Measurements from ENCODE around the gene CC2D2B.
A peak's percentile ranks its signal among the peaks of the same experiment; 100 is the strongest.
"Not testable (repeated sequence)": the region's sequence is repeated elsewhere in the genome, so short reads cannot be mapped to it uniquely, and the experiment has no call there.

Gene CC2D2B

DNA sequence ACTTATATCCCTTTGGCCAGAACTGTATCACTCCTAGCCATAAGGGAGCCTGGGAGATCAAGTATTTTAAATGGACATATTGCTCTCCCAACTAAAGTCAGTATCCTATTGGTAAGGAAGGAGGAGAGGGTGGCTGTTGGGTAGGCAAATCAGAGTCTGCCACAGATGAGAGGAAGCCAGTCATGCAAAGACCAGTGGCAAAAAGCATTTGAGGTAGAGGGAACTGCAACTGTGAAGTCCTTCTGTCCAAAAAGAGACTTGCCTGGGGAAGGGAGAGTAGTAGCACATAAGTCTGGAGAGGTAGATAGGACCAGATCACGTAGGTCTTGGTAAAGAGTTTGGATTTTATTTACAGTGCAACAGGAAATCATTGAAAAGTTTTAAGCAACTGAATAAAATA lies 126.8 kb downstream of the CC2D2B start:
- DNase-seq = no peak

DNA sequence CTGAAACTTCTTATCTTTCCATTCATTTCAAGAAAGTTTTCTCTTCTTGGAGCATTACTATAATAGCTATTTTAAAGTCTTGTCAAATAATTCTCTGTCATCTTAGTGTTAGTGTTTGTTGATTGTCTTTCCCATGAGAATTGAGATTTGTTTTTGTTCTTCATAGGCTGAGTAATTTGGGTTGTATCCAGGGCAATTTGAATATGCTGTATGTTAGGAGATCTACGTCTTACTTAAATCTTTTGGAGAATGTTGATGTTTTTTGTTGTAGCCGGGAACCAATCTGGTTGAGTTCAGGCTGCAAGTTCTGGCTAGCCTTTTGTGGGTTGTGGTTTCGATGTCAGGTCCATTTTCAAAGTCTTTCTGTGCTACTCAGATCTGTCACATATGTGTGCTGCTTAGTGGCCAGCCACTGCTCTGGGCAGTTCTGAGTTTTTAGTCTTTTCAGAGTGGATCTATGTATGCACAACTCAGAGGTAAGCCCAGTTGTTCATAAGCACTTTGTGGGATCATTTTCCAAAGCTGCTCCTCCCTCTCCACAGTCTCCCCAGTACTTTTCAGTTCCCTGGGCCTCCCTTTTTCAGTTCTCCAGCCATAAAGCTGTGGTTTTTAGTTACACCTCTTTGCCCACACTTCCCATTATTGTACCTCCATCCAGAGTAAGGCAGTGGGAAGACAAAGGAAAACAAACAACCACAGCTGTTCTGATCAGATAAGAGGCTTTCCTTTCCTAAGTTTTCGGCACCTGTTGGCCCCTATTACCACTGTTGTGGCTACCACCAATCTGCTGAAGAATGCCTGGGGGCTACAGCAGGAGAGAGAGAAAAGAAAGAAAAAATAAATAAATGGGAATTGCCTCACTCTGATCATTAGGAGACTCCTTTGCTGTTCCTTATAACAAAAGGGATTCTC lies 131.0 kb downstream of the CC2D2B start:
- DNase-seq = no peak

- no peak for DNase-seq
Measured at GRCh38 chr10:96041146-96041545, 133.4 kb downstream of the CC2D2B start.

GRCh38 chr10:96043033-96043892 lies 135.5 kb downstream of the CC2D2B start, which contains the start of gene CCNJ:
Gene CCNJ (plus strand): TSS chr10:96043583. CDS start chr10:96044394, 811 bp downstream.
- peak; percentile 47 for DNase-seq

DNA sequence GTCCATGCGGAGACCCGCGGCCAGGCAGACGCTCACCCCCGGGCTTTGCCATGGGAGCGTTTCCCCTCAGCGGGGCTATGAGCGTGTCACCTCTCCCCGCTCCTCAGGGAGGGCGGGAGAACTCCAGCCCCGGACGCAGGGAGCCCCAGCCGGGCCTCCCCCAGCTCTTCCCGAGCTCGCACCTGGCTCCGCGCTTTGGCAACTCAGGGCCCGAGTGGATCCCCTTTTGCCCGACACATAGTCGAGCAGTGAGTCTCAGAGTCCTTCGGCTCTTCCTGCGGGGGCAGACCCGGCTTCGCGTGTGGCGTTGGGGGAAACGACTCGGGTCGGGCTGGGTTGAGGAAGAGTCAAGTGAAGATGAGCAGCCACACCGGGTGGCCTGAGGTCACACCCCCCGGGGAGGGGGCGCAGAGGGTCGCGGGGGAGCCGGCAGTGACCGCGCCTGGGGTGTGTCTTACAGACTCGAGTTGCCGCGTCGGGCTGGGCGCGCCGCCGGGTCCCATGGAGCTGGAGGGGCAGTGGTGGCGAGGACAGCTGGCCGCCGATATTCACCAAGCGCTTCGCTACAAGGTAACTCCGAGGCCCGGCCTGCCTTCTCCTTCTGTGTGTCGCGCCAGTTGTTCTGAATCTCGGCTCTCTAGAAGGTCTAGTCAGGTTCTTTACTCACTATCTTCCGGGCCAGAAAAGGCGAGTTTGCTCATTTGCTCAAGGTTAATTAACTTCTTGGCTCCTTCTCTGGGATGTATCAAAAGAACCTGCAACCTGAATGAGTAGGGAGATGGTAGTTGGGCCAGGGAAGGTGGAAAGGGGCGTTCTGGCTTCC lies 136.3 kb downstream of the CC2D2B start:
- DNase-seq = peak; percentile 32

GRCh38 chr10:96044736-96045135 lies 137.0 kb downstream of the CC2D2B start:
- DNase-seq = no peak

DNA sequence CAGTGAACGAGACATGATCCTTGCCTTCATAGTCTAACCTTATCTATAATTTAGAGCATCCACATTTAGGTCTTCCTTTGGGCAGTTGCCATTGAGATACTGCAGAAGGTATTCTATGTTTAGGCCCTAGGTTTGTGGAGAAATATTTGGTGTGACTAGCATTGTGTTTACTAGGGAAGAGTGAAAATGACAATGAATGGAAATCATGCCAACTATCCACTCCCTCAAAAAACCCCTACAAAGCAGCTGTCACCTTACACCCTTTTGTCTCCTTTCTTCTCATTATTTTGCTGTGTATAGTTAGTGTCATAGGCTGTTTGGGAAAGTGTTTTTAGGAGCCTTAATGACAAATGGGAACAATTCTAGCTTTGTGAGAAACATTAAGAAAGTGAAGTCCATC lies 138.8 kb downstream of the CC2D2B start:
- no peak for DNase-seq

DNA sequence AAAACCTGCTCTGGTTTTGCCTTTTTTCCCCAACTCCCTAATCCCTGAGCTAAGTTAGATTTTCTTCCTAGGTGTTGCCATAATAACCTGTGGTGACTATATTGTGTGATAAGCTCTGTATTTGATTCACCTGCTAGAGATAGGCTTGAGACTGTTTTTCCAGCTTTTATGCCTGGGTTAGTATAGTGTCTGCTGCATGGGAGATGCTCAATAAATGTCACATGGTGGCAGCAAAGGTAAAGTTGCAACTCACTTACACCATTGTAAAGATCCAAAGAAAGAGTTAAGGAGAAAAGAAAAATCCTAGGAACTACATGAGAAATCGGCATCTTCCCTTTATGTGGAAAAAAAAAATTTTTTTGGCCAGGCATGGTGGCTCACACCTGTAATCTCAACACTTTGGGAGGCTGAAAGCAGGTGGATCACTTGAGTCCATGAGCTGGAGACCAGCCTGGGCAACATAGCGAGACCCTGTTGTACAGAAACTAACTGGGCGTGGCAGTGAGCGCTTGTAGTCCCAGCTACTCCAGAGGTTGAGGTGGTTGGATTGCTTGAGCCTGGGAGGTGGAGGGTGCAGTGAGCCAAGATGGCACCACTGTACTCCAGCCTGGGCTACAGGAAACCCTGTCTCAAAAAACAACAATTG lies 139.4 kb downstream of the CC2D2B start:
- no peak for DNase-seq

GRCh38 chr10:96047925-96048324 lies 140.2 kb downstream of the CC2D2B start:
- not testable (repeated sequence) for DNase-seq

DNA sequence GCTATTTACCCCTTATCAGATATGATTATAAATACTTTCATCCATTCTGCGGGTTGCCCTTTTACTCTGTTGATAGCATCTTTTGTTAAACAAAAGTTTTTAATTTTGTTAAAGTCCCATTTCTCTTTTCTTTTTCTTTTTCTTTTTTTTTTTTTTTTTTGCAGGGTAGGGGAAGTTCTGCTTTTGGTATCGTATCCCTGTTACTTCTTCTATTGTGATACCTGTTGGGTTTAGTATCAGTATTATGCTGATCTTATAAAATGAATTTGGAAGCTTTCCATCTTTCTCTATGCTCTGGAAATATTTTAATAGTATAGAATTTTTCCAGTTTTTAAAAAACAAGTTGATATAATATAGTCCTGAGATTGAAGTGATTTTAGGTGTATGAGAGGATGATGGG lies 141.6 kb downstream of the CC2D2B start:
- no peak for DNase-seq

DNA sequence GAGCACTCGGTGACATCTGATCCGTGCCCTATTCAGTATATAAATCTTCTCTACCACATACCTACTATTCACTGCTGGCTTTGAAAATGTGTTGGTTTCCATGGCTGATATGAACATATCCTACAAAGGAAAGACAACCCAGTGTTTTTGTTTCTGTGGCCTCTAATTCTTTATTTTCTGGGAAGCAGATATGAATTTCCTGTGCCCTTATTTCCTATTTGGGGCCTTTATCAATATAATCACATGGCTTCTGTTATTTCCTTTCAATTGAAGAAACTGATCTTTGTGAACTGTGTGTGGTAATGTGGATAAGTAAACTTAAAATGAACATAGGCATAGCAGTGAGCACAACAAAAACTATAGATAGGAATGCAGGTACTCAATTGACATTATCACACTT lies 146.2 kb downstream of the CC2D2B start:
- DNase-seq = no peak

DNA sequence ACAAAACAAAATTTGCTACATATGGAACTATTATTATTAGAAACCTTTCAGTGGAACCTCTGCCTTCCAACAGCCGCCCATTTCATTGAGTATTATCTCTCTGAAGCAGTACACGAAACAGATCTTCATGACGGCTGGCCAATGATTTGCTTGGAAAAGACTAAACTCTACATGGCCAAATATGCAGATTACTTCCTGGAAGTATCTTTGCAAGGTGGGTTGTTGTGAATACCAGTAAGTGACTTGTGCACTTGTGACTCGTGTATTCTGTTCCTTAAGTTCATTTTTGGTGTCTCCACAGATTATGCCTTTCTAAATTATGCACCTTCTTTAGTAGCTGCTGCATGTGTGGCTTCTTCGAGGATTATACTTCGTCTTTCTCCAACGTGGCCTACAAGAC lies 149.0 kb downstream of the CC2D2B start:
- DNase-seq = no peak

DNA sequence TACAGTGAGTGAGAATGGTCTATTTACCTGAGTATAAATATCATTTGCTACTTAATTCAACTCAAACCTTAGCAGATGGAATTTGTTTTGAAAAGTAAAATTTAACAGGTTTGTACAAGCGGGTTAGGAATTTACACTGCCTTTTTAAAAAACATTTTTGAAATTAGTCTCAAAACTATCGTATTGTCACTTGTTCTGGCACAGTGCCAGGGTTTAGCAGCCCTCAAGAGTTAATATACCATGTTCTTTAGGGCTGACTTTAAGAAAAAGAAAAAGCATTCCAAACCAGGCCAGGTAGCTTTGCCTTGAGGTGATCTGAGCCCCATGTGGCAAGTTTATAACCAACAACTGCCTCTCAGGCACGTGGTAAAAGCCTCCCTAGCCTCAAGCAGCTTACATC lies 153.5 kb downstream of the CC2D2B start:
- DNase-seq = no peak

DNA sequence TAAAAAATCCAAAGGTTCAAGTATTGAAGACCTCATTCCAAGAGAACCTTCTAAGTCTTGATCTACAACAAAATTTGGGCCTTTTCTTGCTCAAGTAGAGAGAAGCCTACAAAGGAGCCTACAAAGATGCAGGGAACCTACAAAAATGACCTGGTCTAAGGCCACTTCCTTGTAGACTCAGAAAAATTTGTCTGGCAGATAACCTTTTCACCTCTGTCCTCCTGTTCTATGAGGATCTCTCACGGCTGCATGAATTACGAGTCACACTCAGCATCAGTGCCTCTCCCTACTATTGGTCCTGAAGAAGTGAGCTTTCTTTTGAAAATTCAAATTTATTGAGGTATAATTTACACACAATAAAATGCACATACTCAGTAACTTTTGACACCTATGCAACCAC lies 164.9 kb downstream of the CC2D2B start:
- no peak for DNase-seq

- DNase-seq = no peak
Measured at GRCh38 chr10:96073722-96074121, 165.9 kb downstream of the CC2D2B start.

GRCh38 chr10:96074776-96075175 lies 167.0 kb downstream of the CC2D2B start:
- DNase-seq = no peak

- DNase-seq = no peak
Measured at GRCh38 chr10:96075977-96076376, 168.2 kb downstream of the CC2D2B start.

DNA sequence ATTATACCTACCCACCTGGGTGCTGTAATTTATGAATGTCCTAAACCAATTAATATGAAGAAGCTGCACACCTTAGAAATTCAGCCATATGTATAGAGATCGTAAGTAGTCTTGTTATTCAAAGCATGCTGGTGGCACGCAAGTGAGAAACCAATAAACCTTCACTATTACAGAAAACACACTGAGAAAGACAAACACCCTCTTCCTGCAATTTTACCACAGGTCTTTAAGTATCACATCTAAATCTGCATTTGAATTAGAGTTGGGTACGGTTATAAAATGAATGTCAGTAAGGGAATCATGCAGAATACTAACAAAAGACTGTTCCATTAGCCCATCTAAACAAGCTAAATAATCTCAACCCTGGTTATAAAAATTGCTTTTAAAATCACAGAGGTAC lies 169.4 kb downstream of the CC2D2B start:
- no peak for DNase-seq

DNA sequence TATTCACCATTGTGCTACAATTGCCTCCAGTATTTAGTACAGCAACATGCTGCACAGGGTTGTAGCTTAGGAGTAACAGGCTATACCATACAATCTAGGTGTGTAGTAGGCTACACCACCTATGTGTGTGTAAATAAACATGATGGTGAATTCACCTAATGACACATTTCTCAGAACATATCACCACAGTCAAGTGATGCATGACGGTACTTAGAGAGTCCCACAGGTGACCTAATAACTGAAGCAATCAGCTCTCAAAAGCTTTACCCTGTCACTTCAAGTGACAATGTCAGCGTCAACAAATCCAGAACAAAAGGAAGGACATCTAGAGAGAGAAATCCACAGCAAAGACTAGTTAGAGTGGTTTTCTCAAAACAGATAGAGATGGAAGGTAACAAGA lies 174.4 kb downstream of the CC2D2B start:
- DNase-seq = no peak
